Ishikawa (cell line): Measurements from ENCODE around the gene ATG7.

Experiments
- CEBPB ChIP-seq: IDR thresholded peaks from 2 replicates; pipeline ENCODE4 v1.6.1; 2012
- CREB1 ChIP-seq: IDR thresholded peaks from 2 replicates; pipeline ENCODE4 v1.6.1; 2012; ENCODE audit warnings: low read depth
- EGR1 ChIP-seq: IDR thresholded peaks from 2 replicates; pipeline ENCODE4 v1.6.1; 2012
- EP300 ChIP-seq: IDR thresholded peaks from 2 replicates; pipeline ENCODE4 v1.6.1; 2012; ENCODE audit warnings: borderline replicate concordance
- FOXM1 ChIP-seq: IDR thresholded peaks from 2 replicates; pipeline ENCODE4 v1.6.1; 2012; ENCODE audit warnings: low read depth, borderline replicate concordance
- MAX ChIP-seq: IDR thresholded peaks from 2 replicates; pipeline ENCODE4 v1.6.1; 2012
- NFIC ChIP-seq: IDR thresholded peaks from 2 replicates; pipeline ENCODE4 v1.6.1; 2012
- RAD21 ChIP-seq: IDR thresholded peaks from 2 replicates; pipeline ENCODE4 v1.6.1; 2012; ENCODE audit warnings: low read depth
- REST ChIP-seq: IDR thresholded peaks from 2 replicates; pipeline ENCODE4 v1.6.1; 2012; ENCODE audit warnings: low read depth, mild to moderate bottlenecking
- TAF1 ChIP-seq: IDR thresholded peaks from 2 replicates; pipeline ENCODE4 v1.6.1; 2012; ENCODE audit warnings: low read depth, mild to moderate bottlenecking
- TCF12 ChIP-seq: IDR thresholded peaks from 2 replicates; pipeline ENCODE4 v1.6.1; 2012; ENCODE audit warnings: low read depth
- TEAD4 ChIP-seq: IDR thresholded peaks from 2 replicates; pipeline ENCODE4 v1.6.1; 2012
- USF1 ChIP-seq: IDR thresholded peaks from 2 replicates; pipeline ENCODE4 v1.6.1; 2012
- YY1 ChIP-seq: IDR thresholded peaks from 2 replicates; pipeline ENCODE4 v1.6.1; 2012; ENCODE audit warnings: low read depth
- ZBTB7A ChIP-seq: IDR thresholded peaks from 2 replicates; pipeline ENCODE4 v1.6.1; 2012; ENCODE audit warnings: low read depth

ATG7 gene

GRCh38 chr3:11226042-11226370, 46.2 kb upstream of the ATG7 start:
- TF ChIP-seq RAD21 (no peak), EP300 (no peak), ZBTB7A (no peak), CREB1 (no peak), NFIC (no peak), TEAD4 (no peak), YY1 (no peak), FOXM1 (no peak), EGR1 (no peak), MAX (no peak), CEBPB (no peak), REST (no peak), TAF1 (no peak)

GRCh38 chr3:11228041-11228440, 44.2 kb upstream of the ATG7 start:
- no peak for TF ChIP-seq USF1
- no peak for TF ChIP-seq FOXM1
- no peak for TF ChIP-seq TCF12
- no peak for TF ChIP-seq ZBTB7A
- no peak for TF ChIP-seq EGR1

GRCh38 chr3:11230125-11230524, 42.1 kb upstream of the ATG7 start:
- no peak for TF ChIP-seq USF1

- TF ChIP-seq EGR1 (no peak), ZBTB7A (no peak), NFIC (no peak), RAD21 (no peak), TEAD4 (no peak), REST (no peak), CEBPB (no peak), YY1 (no peak), TCF12 (no peak), TAF1 (no peak)
These were observed 41.4 kb upstream of the ATG7 start for GRCh38 chr3:11230832-11231231.

GRCh38 chr3:11235385-11235784, 36.8 kb upstream of the ATG7 start:
- no peak for TF ChIP-seq EGR1
- no peak for TF ChIP-seq MAX
- no peak for TF ChIP-seq ZBTB7A
- no peak for TF ChIP-seq FOXM1
- TF ChIP-seq REST: no peak
- TF ChIP-seq CEBPB: no peak
- no peak for TF ChIP-seq CREB1
- TF ChIP-seq TEAD4: no peak
